Mucosa of stomach (tissue), 1 donor: ENCODE measurements around the gene RAB4B.
A peak's percentile ranks its signal among the peaks of the same experiment; 100 is the strongest.

Experiments used
- H3K27me3 ChIP-seq: one replicate; pipeline ENCODE4 v1.7.0; 2013; ENCODE audit warnings: mild to moderate bottlenecking, low read length; ENCODE audit not compliant: control insufficient read depth, insufficient read depth
- H3K36me3 ChIP-seq: one replicate; pipeline ENCODE4 v1.7.0; 2013; ENCODE audit warnings: low read length; ENCODE audit not compliant: control insufficient read depth, insufficient read depth
- H3K4me1 ChIP-seq: one replicate; pipeline ENCODE4 v1.7.0; 2013; ENCODE audit warnings: mild to moderate bottlenecking, low read length; ENCODE audit not compliant: control insufficient read depth, insufficient read depth
- H3K4me3 ChIP-seq: one replicate; pipeline ENCODE4 v1.7.0; 2013; ENCODE audit warnings: low read length
- H3K9ac ChIP-seq: one replicate; pipeline ENCODE4 v1.7.0; 2013; ENCODE audit warnings: mild to moderate bottlenecking, low read length, moderate library complexity
- H3K9me3 ChIP-seq: one replicate; pipeline ENCODE4 v1.7.0; 2013; ENCODE audit warnings: mild to moderate bottlenecking, low read length, moderate library complexity; ENCODE audit not compliant: control insufficient read depth
- donor health status: Pancreatic carcinoma.

Gene RAB4B

GRCh38 chr19:40786060-40787037 lies 8.3 kb downstream of the RAB4B start:
- Histone ChIP-seq H3K9me3 (no peaks in the 10 kb centered on the region), H3K4me3 (no peak overlapping the region), H3K27me3 (no peaks in the 10 kb centered on the region), H3K4me1 (peaks cover 2% of the 10 kb centered on the region), H3K36me3 (no peaks in the 10 kb centered on the region), H3K9ac (no peak overlapping the region)

GRCh38 chr19:40791349-40791748 lies 13.3 kb downstream of the RAB4B start:
- no peaks in the 10 kb centered on the region for H3K36me3 ChIP-seq
- no peaks in the 10 kb centered on the region for H3K27me3 ChIP-seq
- no peak overlapping the region for H3K4me3 ChIP-seq
- peaks cover 19% of the 10 kb centered on the region for H3K4me1 ChIP-seq
- peak overlapping the region; percentile 39 for H3K9ac ChIP-seq
- H3K9me3 ChIP-seq, result no peaks in the 10 kb centered on the region

DNA sequence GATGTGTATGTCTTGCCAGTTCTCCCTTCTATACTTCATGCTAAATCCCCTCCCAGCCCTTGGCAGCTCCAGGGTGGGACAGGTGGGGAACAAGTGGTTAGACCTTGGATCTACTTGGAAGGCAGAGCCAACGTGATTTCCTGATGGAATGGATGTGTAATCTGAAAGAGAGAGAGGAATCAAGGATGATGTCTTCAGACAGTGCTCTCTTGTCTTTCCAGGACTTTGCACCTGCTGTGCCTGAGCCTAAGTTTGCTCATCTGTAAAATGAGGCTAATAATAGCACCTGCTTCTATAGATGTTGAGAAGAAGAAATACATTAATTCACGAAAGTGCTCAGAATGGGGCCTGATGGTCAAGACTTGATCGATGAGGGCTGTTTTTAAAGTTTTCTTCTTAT lies 13.9 kb downstream of the RAB4B start:
- H3K36me3 ChIP-seq, result no peaks in the 10 kb centered on the region
- H3K9me3 ChIP-seq, result no peaks in the 10 kb centered on the region
- peak overlapping the region; percentile 39 for H3K9ac ChIP-seq

GRCh38 chr19:40797166-40797962 lies 19.3 kb downstream of the RAB4B start:
- Histone ChIP-seq H3K4me3 (no peak overlapping the region), H3K9ac (peak overlapping the region; percentile 49), H3K27me3 (no peaks in the 10 kb centered on the region), H3K36me3 (no peaks in the 10 kb centered on the region), H3K4me1 (peaks cover 38% of the 10 kb centered on the region), H3K9me3 (no peaks in the 10 kb centered on the region)

More for the DNA sequence above, 13.9 kb downstream of the RAB4B start:
- Histone ChIP-seq H3K27me3 (no peaks in the 10 kb centered on the region), H3K4me1 (peaks cover 19% of the 10 kb centered on the region), H3K4me3 (no peak overlapping the region)

DNA sequence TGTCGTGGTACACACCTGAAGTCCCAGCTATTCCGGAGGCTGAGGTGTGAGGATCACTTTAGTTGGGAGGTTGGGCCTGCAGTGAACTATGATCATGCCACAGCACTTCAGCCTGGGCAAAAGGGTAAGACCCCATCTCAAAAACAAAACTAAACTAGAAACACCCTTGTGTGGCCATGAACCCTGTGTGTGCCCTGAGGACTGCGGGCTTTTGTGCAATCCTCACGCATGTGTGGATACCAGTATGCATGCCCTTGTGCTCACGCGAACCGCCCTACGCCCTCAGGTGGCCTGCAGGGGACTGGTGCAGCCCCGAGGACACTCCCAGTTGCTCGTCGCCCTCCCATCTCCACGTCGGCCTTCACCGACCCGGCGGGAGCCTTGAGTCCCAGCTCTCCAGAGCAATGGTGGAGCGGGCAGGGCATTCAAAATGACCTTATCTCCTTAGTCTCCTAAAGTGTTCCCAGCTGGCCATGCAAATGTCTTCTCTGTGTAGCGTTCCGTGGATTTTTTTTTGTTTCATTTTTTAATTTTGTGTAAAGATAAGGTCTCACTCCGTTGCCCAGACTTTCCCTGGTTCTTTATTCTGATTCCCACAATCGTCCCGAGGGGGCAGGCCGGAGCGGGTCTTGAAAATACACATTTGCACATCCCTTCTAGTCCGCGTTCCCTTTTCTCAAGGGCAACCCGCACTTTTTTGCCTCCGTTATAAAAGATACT lies 20.1 kb downstream of the RAB4B start:
- H3K9me3 ChIP-seq, result no peaks in the 10 kb centered on the region
- peak overlapping the region; percentile 11 for H3K4me3 ChIP-seq
- H3K4me1 ChIP-seq, result peaks cover 40% of the 10 kb centered on the region
- no peaks in the 10 kb centered on the region for H3K36me3 ChIP-seq
- peak overlapping the region; percentile 49 for H3K9ac ChIP-seq
- no peaks in the 10 kb centered on the region for H3K27me3 ChIP-seq

GRCh38 chr19:40798683-40799557 lies 20.9 kb downstream of the RAB4B start, which contains the start of gene EGLN2:
Gene EGLN2, plus strand, starts transcription at chr19:40799191. Its CDS starts 1,382 bp downstream, at chr19:40800573.
- H3K9ac ChIP-seq, result peak within 1 kb of the TSS; percentile 79
- peaks cover 47% of the 10 kb centered on the region for H3K4me1 ChIP-seq
- H3K4me3 ChIP-seq, result peak within 1 kb of the TSS; percentile 56
- no peaks in the 10 kb centered on the region for H3K9me3 ChIP-seq
- H3K36me3 ChIP-seq, result no peaks in the 10 kb centered on the region
- no peaks in the 10 kb centered on the region for H3K27me3 ChIP-seq

GRCh38 chr19:40799558-40800338 lies 21.7 kb downstream of the RAB4B start:
- Histone ChIP-seq H3K9ac (peak overlapping the region; percentile 79), H3K4me3 (peak overlapping the region; percentile 56), H3K9me3 (no peaks in the 10 kb centered on the region), H3K27me3 (no peaks in the 10 kb centered on the region), H3K36me3 (no peaks in the 10 kb centered on the region), H3K4me1 (peaks cover 55% of the 10 kb centered on the region)

DNA sequence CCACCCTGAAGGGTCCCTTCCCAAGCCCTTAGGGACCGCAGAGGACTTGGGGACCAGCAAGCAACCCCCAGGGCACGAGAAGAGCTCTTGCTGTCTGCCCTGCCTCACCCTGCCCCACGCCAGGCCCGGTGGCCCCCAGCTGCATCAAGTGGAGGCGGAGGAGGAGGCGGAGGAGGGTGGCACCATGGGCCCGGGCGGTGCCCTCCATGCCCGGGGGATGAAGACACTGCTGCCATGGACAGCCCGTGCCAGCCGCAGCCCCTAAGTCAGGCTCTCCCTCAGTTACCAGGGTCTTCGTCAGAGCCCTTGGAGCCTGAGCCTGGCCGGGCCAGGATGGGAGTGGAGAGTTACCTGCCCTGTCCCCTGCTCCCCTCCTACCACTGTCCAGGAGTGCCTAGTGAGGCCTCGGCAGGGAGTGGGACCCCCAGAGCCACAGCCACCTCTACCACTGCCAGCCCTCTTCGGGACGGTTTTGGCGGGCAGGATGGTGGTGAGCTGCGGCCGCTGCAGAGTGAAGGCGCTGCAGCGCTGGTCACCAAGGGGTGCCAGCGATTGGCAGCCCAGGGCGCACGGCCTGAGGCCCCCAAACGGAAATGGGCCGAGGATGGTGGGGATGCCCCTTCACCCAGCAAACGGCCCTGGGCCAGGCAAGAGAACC lies 22.4 kb downstream of the RAB4B start:
- H3K9ac ChIP-seq, result peak overlapping the region; percentile 79
- peak overlapping the region; percentile 56 for H3K4me3 ChIP-seq
- no peaks in the 10 kb centered on the region for H3K27me3 ChIP-seq
- H3K36me3 ChIP-seq, result no peaks in the 10 kb centered on the region
- H3K9me3 ChIP-seq, result no peaks in the 10 kb centered on the region
- H3K4me1 ChIP-seq, result peaks cover 62% of the 10 kb centered on the region

GRCh38 chr19:40800997-40801377 lies 22.9 kb downstream of the RAB4B start:
- H3K36me3 ChIP-seq, result no peaks in the 10 kb centered on the region
- no peaks in the 10 kb centered on the region for H3K9me3 ChIP-seq
- H3K4me1 ChIP-seq, result peaks cover 68% of the 10 kb centered on the region
- no peak overlapping the region for H3K4me3 ChIP-seq
- H3K27me3 ChIP-seq, result no peaks in the 10 kb centered on the region
- no peak overlapping the region for H3K9ac ChIP-seq
